OCI-LY7 (cell line): ENCODE results near the gene ADCY5. TPM values are rescaled to one million over a fixed set of nuclear protein-coding genes. Genes with fewer than 3 reads are reported as not detected.

ENCODE experiments used
- BruUV-seq: library from RNA; stranded (reverse); fragments of 400-500 nt; replicated peaks from 2 replicates; lab custom pipeline; 2021; lab: Mats Ljungman, UMichigan
- CTCF ChIA-PET: fragments of 300-600 bp; sonication (Branson Sonifier 250); formaldehyde crosslinking; loops from one replicate; lab custom pipeline; 2022; ENCODE audit warnings: antibody characterized with exemption; ENCODE audit not compliant: unreplicated experiment; lab: Charles Lee
- POLR2A ChIA-PET: fragments of 300-600 bp; sonication (Branson Sonifier 250); formaldehyde crosslinking; loops from one replicate; lab custom pipeline; 2022; ENCODE audit warnings: antibody characterized with exemption; lab: Charles Lee
- DNase-seq: peaks from one replicate; pipeline ENCODE4 v3.0.0-alpha.2; 2015; ENCODE audit warnings: low spot score
- H2AFZ ChIP-seq: fragments of 200-600 bp; sonication (generic), shearing (Covaris generic); 2 replicates; pipeline ENCODE4 v1.6.1; 2014; ENCODE audit warnings: mild to moderate bottlenecking, antibody characterized with exemption, low read length, moderate library complexity
- H3K27ac ChIP-seq: fragments of 200-600 bp; sonication (generic); 2 replicates; pipeline ENCODE4 v1.5.1; 2014; ENCODE audit warnings: mixed run types, low read depth, mild to moderate bottlenecking, moderate library complexity, low read length, inconsistent platforms; ENCODE audit not compliant: poor library complexity, severe bottlenecking
- H3K36me3 ChIP-seq: fragments of 200-600 bp; sonication (generic); 2 replicates; pipeline ENCODE4 v1.6.1; 2014; ENCODE audit warnings: mild to moderate bottlenecking, antibody characterized with exemption, low read length, moderate library complexity, mixed read lengths; ENCODE audit not compliant: insufficient read depth
- H3K4me1 ChIP-seq: fragments of 200-600 bp; sonication (generic); 2 replicates; pipeline ENCODE4 v1.5.1; 2014; ENCODE audit warnings: mild to moderate bottlenecking, low read length; ENCODE audit not compliant: insufficient read depth, poor library complexity, severe bottlenecking
- H3K4me2 ChIP-seq: fragments of 200-600 bp; sonication (generic); 2 replicates; pipeline ENCODE4 v1.6.1; 2014; ENCODE audit warnings: mild to moderate bottlenecking, low read length
- H3K4me3 ChIP-seq: fragments of 200-600 bp; sonication (generic); 2 replicates; pipeline ENCODE4 v1.5.1; 2014; ENCODE audit warnings: mild to moderate bottlenecking, low read depth, low read length; ENCODE audit not compliant: poor library complexity, severe bottlenecking
- H3K79me2 ChIP-seq: fragments of 200-600 bp; sonication (generic); 2 replicates; pipeline ENCODE4 v1.6.1; 2016; ENCODE audit warnings: low read depth, mild to moderate bottlenecking, low read length, moderate library complexity, mixed read lengths; ENCODE audit not compliant: insufficient read depth
- H3K9me2 ChIP-seq: fragments of 200-600 bp; sonication (generic); 2 replicates; pipeline ENCODE4 v1.6.1; 2016; ENCODE audit warnings: mild to moderate bottlenecking, low read length, mixed read lengths; ENCODE audit not compliant: insufficient read depth
- H3K9me3 ChIP-seq: fragments of 200-600 bp; sonication (generic); 2 replicates; pipeline ENCODE4 v1.6.1; 2014; ENCODE audit warnings: mild to moderate bottlenecking, mixed run types, low read length, mixed read lengths
- H4K20me1 ChIP-seq: fragments of 200-600 bp; sonication (generic); 2 replicates; pipeline ENCODE4 v1.6.1; 2014; ENCODE audit warnings: mild to moderate bottlenecking, antibody characterized with exemption, low read length, moderate library complexity, mixed read lengths; ENCODE audit not compliant: insufficient read depth
- EZH2phosphoT487 ChIP-seq: fragments of 200-600 bp; sonication (generic); IDR thresholded peaks from 2 replicates; pipeline ENCODE4 v1.6.1; 2018; ENCODE audit warnings: low read depth, borderline replicate concordance, mild to moderate bottlenecking, mixed run types, antibody characterized with exemption, low read length, moderate library complexity, mixed read lengths
- intact Hi-C: fragments of 100-400 bp; cut with micrococcal nuclease; formaldehyde crosslinking; loops from one replicate; pipeline ENCODE4 v1.10.0; 2022; ENCODE audit not compliant: unreplicated experiment
- total RNA-seq, 2 experiments: library from RNA; depleted of rRNA in 1 of 2; stranded (reverse); fragments of >200 nt in 1 of 2; shearing (Covaris generic) in 1 of 2; gene quantifications; 2 replicates each; pipeline ENCODE4 v1.2.3, GENCODE V29; 2014 to 2022
- TF ChIP-seq, protein P1 (sequence below): fragments of 200-600 bp; sonication (generic); conservative IDR thresholded peaks from 2 replicates; pipeline ENCODE4 v1.5.1; 2014; ENCODE audit warnings: mild to moderate bottlenecking, antibody characterized with exemption, low read length, moderate library complexity, mixed read lengths

Gene ADCY5
- total RNA-seq, 2 experiments from 2014 or later: 0.03 to 0.63 TPM

DNA sequence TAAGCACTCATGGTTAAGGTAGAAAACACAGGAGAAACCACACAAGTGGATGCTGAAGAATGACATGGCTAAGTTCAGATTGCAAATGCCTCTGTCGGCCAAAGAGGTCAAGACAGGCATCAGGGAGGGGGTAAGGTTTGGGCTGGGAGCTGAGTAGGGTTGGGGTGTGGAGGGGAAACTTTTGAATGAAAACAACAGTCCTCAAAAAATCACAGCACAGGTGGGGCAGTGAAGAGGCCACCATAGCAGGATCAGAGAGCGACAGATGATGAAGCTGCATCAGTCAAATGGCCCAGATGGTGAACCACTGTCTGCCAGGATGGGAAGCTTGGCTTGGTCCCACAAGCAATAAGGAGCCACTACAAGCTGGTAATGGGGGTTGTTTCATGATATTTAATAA, 74.9 kb downstream of the ADCY5 start:
- no peak overlapping the region for H3K27ac ChIP-seq
- no peaks in the 10 kb centered on the region for H3K9me3 ChIP-seq
- no peak overlapping the region for H2AFZ ChIP-seq
- H3K9me2 ChIP-seq: no peaks in the 10 kb centered on the region
- H4K20me1 ChIP-seq: no peaks in the 10 kb centered on the region
- no TSS peak for BruUV-seq
- H3K4me3 ChIP-seq: no peak overlapping the region
- intact Hi-C loops: no loop called here
- no peak for DNase-seq
- H3K4me1 ChIP-seq: no peaks in the 10 kb centered on the region
- H3K4me2 ChIP-seq: no peak overlapping the region
- ChIA-PET POLR2A (no interaction called here), CTCF (no interaction called here)
- H3K36me3 ChIP-seq: no peaks in the 10 kb centered on the region
- no peak for TF ChIP-seq EZH2phosphoT487
- no peaks in the 10 kb centered on the region for H3K79me2 ChIP-seq

DNA sequence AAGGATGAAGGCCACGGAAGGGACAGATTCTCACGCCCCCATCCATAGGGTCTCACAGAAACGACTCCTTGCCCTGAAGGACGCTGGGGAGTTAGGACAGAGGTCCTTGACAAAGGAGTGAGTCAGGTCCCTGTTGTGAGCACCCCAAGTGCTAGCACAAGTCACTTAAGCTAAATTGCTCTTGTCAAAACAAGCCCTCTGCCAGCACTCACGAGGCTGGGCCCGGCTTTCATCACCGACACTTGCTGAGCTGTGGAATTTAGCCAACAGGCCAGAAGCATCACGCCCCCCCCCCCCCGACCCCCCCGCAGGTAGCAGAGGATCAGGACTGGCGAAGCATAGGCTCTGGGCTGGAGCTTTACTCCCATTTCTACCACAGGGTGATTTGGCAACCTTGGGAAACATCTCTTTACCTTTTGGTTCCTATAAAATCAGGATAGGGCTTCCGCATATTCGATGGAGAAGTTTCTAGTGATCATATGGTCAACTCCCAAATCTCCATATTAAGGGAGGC, 75.4 kb downstream of the ADCY5 start:
- H3K36me3 ChIP-seq: no peaks in the 10 kb centered on the region
- no peaks in the 10 kb centered on the region for H3K9me2 ChIP-seq
- H3K4me3 ChIP-seq: no peak overlapping the region
- H2AFZ ChIP-seq: no peak overlapping the region
- intact Hi-C loops: no loop called here
- no TSS peak for BruUV-seq
- H3K4me2 ChIP-seq: no peak overlapping the region
- H3K9me3 ChIP-seq: no peaks in the 10 kb centered on the region
- H3K79me2 ChIP-seq: no peaks in the 10 kb centered on the region
- no peak for DNase-seq
- H3K27ac ChIP-seq: no peak overlapping the region
- H4K20me1 ChIP-seq: no peaks in the 10 kb centered on the region
- no peaks in the 10 kb centered on the region for H3K4me1 ChIP-seq
- TF ChIP-seq, protein P1, sequence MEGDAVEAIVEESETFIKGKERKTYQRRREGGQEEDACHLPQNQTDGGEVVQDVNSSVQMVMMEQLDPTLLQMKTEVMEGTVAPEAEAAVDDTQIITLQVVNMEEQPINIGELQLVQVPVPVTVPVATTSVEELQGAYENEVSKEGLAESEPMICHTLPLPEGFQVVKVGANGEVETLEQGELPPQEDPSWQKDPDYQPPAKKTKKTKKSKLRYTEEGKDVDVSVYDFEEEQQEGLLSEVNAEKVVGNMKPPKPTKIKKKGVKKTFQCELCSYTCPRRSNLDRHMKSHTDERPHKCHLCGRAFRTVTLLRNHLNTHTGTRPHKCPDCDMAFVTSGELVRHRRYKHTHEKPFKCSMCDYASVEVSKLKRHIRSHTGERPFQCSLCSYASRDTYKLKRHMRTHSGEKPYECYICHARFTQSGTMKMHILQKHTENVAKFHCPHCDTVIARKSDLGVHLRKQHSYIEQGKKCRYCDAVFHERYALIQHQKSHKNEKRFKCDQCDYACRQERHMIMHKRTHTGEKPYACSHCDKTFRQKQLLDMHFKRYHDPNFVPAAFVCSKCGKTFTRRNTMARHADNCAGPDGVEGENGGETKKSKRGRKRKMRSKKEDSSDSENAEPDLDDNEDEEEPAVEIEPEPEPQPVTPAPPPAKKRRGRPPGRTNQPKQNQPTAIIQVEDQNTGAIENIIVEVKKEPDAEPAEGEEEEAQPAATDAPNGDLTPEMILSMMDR: no peak
- TF ChIP-seq EZH2phosphoT487: no peak
- ChIA-PET CTCF (no interaction called here), POLR2A (no interaction called here)

DNA sequence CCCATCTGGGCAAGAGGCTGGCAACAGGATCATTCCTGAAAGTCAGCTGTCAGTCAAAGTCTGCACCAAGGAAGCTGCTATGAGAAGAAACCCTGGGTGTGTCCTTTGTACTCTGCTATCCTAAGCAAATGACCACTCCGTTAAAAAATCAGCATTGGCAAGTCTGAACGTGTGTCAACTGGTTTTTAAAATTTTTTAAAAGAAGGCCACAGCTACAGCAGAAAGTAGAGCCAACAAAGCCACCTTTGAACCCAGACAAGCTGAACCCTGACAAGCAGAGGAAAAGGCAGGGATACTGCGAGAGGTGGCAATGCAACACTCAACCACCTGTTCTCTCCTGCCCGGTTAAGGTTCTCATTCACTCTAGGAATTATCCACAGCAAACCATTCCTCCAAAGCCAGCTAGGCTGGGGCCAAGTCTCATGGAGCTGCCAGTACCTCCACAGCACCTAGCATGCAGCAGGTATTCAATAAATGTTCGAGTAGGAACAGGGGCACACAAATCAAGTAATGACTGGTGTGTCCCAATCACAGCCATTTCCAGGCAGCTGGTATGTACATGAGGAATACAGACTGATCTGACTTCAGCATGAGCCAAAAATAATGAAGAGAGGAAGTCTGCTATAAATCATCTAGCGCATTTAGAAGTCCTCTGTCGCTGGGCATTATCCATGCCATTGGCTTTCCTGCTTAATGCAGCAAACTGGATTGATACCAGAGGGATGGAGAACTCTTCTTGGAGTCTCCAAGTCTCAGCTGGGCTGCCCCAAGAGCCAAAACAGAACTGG, 76.0 kb downstream of the ADCY5 start:
- Histone ChIP-seq H4K20me1 (no peaks in the 10 kb centered on the region), H3K9me3 (no peaks in the 10 kb centered on the region), H2AFZ (no peak overlapping the region), H3K9me2 (no peaks in the 10 kb centered on the region), H3K36me3 (no peaks in the 10 kb centered on the region), H3K79me2 (no peaks in the 10 kb centered on the region), H3K4me2 (no peak overlapping the region), H3K27ac (no peak overlapping the region), H3K4me3 (no peak overlapping the region), H3K4me1 (no peaks in the 10 kb centered on the region)
- DNase-seq: no peak
- no peak for TF ChIP-seq EZH2phosphoT487
- TF ChIP-seq, protein P1: no peak
- ChIA-PET POLR2A (no interaction called here), CTCF (no interaction called here)
- BruUV-seq: no TSS peak
- intact Hi-C loops: no loop called here
